ENCODE data around the gene NCOA7. TPM values are rescaled to one million over a fixed set of nuclear protein-coding genes. Genes with fewer than 3 reads are reported as not detected.

The NCOA7 gene, protein sequence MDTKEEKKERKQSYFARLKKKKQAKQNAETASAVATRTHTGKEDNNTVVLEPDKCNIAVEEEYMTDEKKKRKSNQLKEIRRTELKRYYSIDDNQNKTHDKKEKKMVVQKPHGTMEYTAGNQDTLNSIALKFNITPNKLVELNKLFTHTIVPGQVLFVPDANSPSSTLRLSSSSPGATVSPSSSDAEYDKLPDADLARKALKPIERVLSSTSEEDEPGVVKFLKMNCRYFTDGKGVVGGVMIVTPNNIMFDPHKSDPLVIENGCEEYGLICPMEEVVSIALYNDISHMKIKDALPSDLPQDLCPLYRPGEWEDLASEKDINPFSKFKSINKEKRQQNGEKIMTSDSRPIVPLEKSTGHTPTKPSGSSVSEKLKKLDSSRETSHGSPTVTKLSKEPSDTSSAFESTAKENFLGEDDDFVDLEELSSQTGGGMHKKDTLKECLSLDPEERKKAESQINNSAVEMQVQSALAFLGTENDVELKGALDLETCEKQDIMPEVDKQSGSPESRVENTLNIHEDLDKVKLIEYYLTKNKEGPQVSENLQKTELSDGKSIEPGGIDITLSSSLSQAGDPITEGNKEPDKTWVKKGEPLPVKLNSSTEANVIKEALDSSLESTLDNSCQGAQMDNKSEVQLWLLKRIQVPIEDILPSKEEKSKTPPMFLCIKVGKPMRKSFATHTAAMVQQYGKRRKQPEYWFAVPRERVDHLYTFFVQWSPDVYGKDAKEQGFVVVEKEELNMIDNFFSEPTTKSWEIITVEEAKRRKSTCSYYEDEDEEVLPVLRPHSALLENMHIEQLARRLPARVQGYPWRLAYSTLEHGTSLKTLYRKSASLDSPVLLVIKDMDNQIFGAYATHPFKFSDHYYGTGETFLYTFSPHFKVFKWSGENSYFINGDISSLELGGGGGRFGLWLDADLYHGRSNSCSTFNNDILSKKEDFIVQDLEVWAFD
- total RNA-seq (100 to 1,000 TPM in 1 of 2 donors, 10 to 100 TPM in 1; 39.6 to 113 TPM), polyA plus RNA-seq (ENCODE audit: insufficient read length in 2 of 2) (10 to 100 TPM; 45.8 to 51.7 TPM)
- long read RNA-seq, donor 1, partial matches to known transcripts, result 0 of 2 reads
- long read RNA-seq, donor 1, other reads (novel, unspliced or antisense), result 0 of 2 reads
- long read RNA-seq, donor 2, result 0 reads
- long read RNA-seq, donor 3, partial matches to known transcripts, result 0 of 1 reads
- long read RNA-seq, donor 3, other reads (novel, unspliced or antisense), result 0 of 1 reads
- long read RNA-seq, donor 4, full-length matches to known transcripts, result 2 of 2 reads
- long read RNA-seq, donor 4, partial matches to known transcripts, result 0 of 2 reads
- long read RNA-seq, donor 4, other reads (novel, unspliced or antisense), result 0 of 2 reads

DNA sequence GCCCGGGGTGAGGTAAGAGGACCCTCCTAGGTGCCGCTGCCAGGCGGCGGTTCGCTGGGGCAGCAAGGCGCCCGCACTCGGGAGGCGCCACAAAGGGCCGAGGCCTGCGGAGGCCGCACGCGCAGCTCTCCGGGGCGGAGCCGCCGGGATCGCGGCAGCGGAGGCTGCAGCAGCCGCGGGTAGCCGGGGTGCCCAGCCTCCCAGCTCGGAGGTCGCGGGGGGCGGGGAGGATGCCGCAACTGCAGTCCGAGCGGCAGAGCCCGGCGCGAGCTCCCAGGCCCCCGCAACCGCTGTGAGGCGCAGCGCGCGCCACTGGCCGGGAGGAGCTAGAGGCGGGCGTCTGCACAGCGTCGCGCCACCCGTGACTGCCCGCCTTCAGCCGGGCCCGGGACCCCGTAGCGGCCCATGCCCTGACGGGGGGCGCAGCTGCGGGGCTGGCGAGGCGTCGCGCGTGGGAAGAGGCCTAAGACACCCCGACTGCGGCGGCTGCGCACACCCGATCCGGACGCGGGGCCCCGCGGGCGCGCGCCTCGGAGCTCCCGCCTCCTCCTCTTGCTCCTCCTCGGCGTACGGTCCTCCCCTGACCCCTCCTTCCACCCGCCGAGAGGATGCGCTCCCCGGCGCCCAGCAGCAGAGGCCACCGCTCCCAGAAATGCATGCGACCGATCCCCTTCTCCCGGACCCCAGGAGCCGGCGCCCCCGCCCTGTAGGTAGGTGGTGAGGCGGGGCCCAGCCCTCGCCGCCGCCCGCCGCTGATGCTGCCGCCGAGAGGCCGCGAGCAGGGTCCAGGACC, at the start of gene NCOA7:
Gene NCOA7 (plus strand): TSS at position 603 of the 793 bp plus-strand sequence. CDS start 24,395 bp downstream, outside the sequence.
- Histone ChIP-seq H3K4me3 (ENCODE audit: low read depth, low read length) (peak within 1 kb of the TSS; percentile 93), H3K27ac (ENCODE audit: low read depth, low read length) (peak within 1 kb of the TSS; percentile 98), H3K27me3 (ENCODE audit: control insufficient read depth, insufficient read depth, low read length) (no peaks in the 10 kb centered on the region), H3K4me1 (ENCODE audit: control insufficient read depth, insufficient read depth, low read length) (peaks cover 11% of the 10 kb centered on the region), H3K36me3 (ENCODE audit: control insufficient read depth, insufficient read depth, low read length) (no peaks in the 10 kb centered on the region), H3K9me3 (ENCODE audit: control insufficient read depth, insufficient read depth, low read length) (no peaks in the 10 kb centered on the region)
- peak; percentile 70 to 95 (median 79) for DNase-seq (ENCODE audit: low read depth in 4 of 6, low spot score in 6 of 6)
- under 1% methylated on average over 99 of the region's 100 CpGs for WGBS (ENCODE audit: insufficient coverage)

GRCh38 chr6:125741336-125741735, 49.4 kb upstream of the NCOA7 start:
- no peaks in the 10 kb centered on the region for H3K9me3 ChIP-seq (ENCODE audit: control insufficient read depth, insufficient read depth, low read length)
- WGBS (ENCODE audit: insufficient coverage), result no CpG with 5 or more reads among the region's 2 CpGs

DNA sequence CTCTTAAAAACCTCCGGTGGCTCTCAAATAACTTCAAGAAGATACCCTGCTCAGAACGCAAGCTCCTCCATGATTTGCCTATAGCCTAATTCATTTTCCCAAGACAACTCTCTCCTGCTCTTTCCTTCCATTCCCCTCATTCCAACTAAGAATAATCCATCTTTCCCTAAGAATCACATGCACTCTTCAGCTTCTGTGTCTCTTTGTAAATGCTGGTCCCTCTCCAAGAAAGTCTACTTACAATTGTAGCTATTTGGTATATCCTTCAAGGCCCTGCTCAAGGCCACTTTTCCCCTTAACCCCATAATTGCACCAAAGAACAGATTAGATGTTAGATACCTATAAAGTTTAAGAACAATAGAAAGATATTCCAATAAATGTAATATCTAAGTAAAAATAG, 48.7 kb upstream of the NCOA7 start:
- Histone ChIP-seq H3K36me3 (ENCODE audit: control insufficient read depth, insufficient read depth, low read length) (no peaks in the 10 kb centered on the region), H3K9me3 (ENCODE audit: control insufficient read depth, insufficient read depth, low read length) (no peaks in the 10 kb centered on the region), H3K4me3 (ENCODE audit: low read depth, low read length) (peak overlapping the region; percentile 17), H3K27me3 (ENCODE audit: control insufficient read depth, insufficient read depth, low read length) (peaks cover 16% of the 10 kb centered on the region), H3K27ac (ENCODE audit: low read depth, low read length) (peak overlapping the region; percentile 50), H3K4me1 (ENCODE audit: control insufficient read depth, insufficient read depth, low read length) (peaks cover 3% of the 10 kb centered on the region)
- WGBS (ENCODE audit: insufficient coverage), result 86% methylated on average over 2 of the region's 2 CpGs
- no peak for DNase-seq (ENCODE audit: low read depth in 4 of 6, low spot score in 6 of 6)

More at GRCh38 chr6:125741336-125741735, 49.4 kb upstream of the NCOA7 start:
- H3K4me1 ChIP-seq (ENCODE audit: control insufficient read depth, insufficient read depth, low read length), result peaks cover 3% of the 10 kb centered on the region
- no peak for DNase-seq (ENCODE audit: low read depth in 4 of 6, low spot score in 6 of 6)
- H3K27ac ChIP-seq (ENCODE audit: low read depth, low read length), result no peak overlapping the region
- H3K36me3 ChIP-seq (ENCODE audit: control insufficient read depth, insufficient read depth, low read length), result no peaks in the 10 kb centered on the region
- H3K27me3 ChIP-seq (ENCODE audit: control insufficient read depth, insufficient read depth, low read length), result peaks cover 9% of the 10 kb centered on the region
- no peak overlapping the region for H3K4me3 ChIP-seq (ENCODE audit: low read depth, low read length)

GRCh38 chr6:125742464-125743120, 48.2 kb upstream of the NCOA7 start:
- Histone ChIP-seq H3K36me3 (ENCODE audit: control insufficient read depth, insufficient read depth, low read length) (no peaks in the 10 kb centered on the region), H3K4me1 (ENCODE audit: control insufficient read depth, insufficient read depth, low read length) (peaks cover 5% of the 10 kb centered on the region), H3K27ac (ENCODE audit: low read depth, low read length) (peak overlapping the region; percentile 50), H3K27me3 (ENCODE audit: control insufficient read depth, insufficient read depth, low read length) (peaks cover 21% of the 10 kb centered on the region), H3K9me3 (ENCODE audit: control insufficient read depth, insufficient read depth, low read length) (no peaks in the 10 kb centered on the region), H3K4me3 (ENCODE audit: low read depth, low read length) (peak overlapping the region; percentile 17)
- WGBS (ENCODE audit: insufficient coverage), result 80% methylated on average over 1 of the region's 5 CpGs
- no peak for DNase-seq (ENCODE audit: low read depth in 4 of 6, low spot score in 6 of 6)

DNA sequence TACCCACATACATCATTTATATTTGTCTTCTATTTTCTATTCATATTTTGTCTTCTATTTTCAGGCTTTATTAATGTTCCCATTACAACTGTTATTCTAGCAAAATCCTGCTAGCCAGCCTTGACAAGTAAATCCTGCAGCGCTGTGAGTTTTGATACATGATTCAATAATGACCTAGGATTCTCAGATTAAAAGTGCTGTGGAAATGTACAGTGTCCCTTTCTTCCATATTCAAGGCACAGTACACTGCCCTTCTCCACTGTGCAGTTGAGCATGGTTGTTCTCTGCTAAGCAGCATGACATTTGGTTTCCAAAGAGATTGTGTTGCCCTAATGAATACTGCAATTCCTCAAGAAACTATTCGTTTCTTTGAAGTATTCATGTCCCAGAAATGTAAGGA, 47.2 kb upstream of the NCOA7 start:
- Histone ChIP-seq H3K4me1 (ENCODE audit: control insufficient read depth, insufficient read depth, low read length) (peaks cover 15% of the 10 kb centered on the region), H3K36me3 (ENCODE audit: control insufficient read depth, insufficient read depth, low read length) (no peaks in the 10 kb centered on the region), H3K27ac (ENCODE audit: low read depth, low read length) (peak overlapping the region; percentile 45), H3K27me3 (ENCODE audit: control insufficient read depth, insufficient read depth, low read length) (peaks cover 30% of the 10 kb centered on the region), H3K9me3 (ENCODE audit: control insufficient read depth, insufficient read depth, low read length) (no peaks in the 10 kb centered on the region), H3K4me3 (ENCODE audit: low read depth, low read length) (no peak overlapping the region)
- peak in 2 of 6 donors; percentile 18 to 32 for DNase-seq (ENCODE audit: low read depth in 4 of 6, low spot score in 6 of 6)
- WGBS (ENCODE audit: insufficient coverage), result no CpG with 5 or more reads among the region's 2 CpGs

- no peak overlapping the region for H3K4me3 ChIP-seq (ENCODE audit: low read depth, low read length)
- peak overlapping the region; percentile 93 for H3K27ac ChIP-seq (ENCODE audit: low read depth, low read length)
- no peaks in the 10 kb centered on the region for H3K9me3 ChIP-seq (ENCODE audit: control insufficient read depth, insufficient read depth, low read length)
- peaks cover 37% of the 10 kb centered on the region for H3K27me3 ChIP-seq (ENCODE audit: control insufficient read depth, insufficient read depth, low read length)
- peaks cover 24% of the 10 kb centered on the region for H3K4me1 ChIP-seq (ENCODE audit: control insufficient read depth, insufficient read depth, low read length)
- WGBS (ENCODE audit: insufficient coverage), result 37% methylated on average over 5 of the region's 6 CpGs
- DNase-seq (ENCODE audit: low read depth in 4 of 6, low spot score in 6 of 6), result peak in 2 of 6 donors; percentile 13 to 40
- H3K36me3 ChIP-seq (ENCODE audit: control insufficient read depth, insufficient read depth, low read length), result no peaks in the 10 kb centered on the region
Observed at GRCh38 chr6:125745281-125746018, 45.3 kb upstream of the NCOA7 start.

GRCh38 chr6:125746019-125746414, 44.7 kb upstream of the NCOA7 start:
- Histone ChIP-seq H3K4me3 (ENCODE audit: low read depth, low read length) (peak overlapping the region; percentile 76), H3K27me3 (ENCODE audit: control insufficient read depth, insufficient read depth, low read length) (peaks cover 40% of the 10 kb centered on the region), H3K4me1 (ENCODE audit: control insufficient read depth, insufficient read depth, low read length) (peaks cover 24% of the 10 kb centered on the region), H3K36me3 (ENCODE audit: control insufficient read depth, insufficient read depth, low read length) (no peaks in the 10 kb centered on the region), H3K27ac (ENCODE audit: low read depth, low read length) (peak overlapping the region; percentile 93), H3K9me3 (ENCODE audit: control insufficient read depth, insufficient read depth, low read length) (no peaks in the 10 kb centered on the region)
- WGBS (ENCODE audit: insufficient coverage), result 70% methylated on average over 2 of the region's 5 CpGs
- DNase-seq (ENCODE audit: low read depth in 4 of 6, low spot score in 6 of 6), result no peak
